AML-193 (cell line): Measurements from ENCODE around the gene CMA1.
"Not testable (repeated sequence)": the region's sequence is repeated elsewhere in the genome, so short reads cannot be mapped to it uniquely, and the experiment has no call there.

Experiments
- DNase-seq, 2 experiments: peaks; one replicate each; lab custom pipeline; 2025; lab: John Stamatoyannopoulos, UW

Gene CMA1

GRCh38 chr14:24508155-24508840, at the start of gene CMA1:
Gene CMA1 (minus strand): TSS chr14:24508265. CDS start chr14:24508235, 30 bp downstream.
- no peak for DNase-seq

GRCh38 chr14:24556756-24557155, 48.7 kb upstream of the CMA1 start:
- no peak for DNase-seq

DNA sequence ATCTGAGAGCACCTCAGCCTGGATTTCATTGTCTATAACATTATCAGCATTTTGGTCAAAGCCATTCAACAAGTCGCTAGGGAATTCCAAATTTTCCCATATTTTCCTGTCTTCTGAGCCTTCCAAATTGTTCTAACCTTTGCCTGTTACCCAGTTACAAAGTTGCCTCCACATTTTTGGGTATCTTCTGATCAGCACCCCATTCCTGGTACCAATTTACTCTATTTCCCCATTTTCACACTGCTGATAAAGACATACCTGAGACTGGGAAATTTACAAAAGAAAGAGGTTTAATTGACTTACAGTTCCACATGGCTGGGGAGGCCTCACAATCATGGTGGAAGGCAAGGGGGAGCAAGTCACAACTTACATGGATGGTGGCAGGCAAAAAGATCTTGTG, 41.0 kb upstream of the CMA1 start:
- not testable (repeated sequence) for DNase-seq

GRCh38 chr14:24542346-24542936, 34.4 kb upstream of the CMA1 start:
- no peak for DNase-seq

DNA sequence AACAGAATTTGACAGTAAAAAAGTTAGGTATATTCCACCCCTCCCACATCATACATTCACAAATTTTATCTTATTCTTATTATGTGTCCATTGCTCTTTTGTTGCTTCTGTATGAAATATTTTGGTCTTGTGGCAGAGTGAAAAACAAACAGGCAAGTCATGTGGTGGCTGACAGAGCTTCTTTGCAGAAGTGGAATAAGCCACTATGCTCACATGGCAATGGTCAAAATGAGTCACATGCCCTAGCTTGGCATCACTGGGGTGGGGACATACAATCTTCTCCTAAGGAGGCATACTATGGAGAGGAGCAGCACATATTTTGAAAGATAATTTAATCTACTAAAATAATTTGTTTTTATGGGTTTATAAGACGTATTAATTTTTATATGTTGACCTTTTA, 27.7 kb upstream of the CMA1 start:
- no peak for DNase-seq

DNA sequence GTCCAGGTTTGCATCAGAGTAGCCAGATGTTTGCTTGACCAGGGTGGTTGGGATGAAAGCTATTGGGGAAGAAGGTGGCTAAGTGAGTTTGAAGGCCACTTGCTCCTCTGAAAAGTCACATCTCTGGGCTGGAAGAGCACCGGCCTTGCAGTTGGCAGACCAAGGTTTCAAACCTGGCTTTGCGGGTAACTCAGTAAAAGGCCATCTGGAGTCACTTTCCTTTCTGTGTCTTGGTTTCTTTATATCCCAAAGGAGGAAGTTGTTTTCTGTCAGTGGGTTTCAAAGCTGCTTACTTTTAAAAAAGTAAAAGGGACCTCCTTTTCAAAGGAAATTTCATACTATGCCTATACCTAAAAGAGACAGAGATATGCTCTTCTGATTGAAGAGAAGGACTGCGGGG, 26.2 kb upstream of the CMA1 start:
- no peak for DNase-seq

GRCh38 chr14:24525877-24526620, 18.0 kb upstream of the CMA1 start:
- not testable (repeated sequence) for DNase-seq

- no peak for DNase-seq
These were observed 10.8 kb upstream of the CMA1 start for GRCh38 chr14:24518851-24519250.

DNA sequence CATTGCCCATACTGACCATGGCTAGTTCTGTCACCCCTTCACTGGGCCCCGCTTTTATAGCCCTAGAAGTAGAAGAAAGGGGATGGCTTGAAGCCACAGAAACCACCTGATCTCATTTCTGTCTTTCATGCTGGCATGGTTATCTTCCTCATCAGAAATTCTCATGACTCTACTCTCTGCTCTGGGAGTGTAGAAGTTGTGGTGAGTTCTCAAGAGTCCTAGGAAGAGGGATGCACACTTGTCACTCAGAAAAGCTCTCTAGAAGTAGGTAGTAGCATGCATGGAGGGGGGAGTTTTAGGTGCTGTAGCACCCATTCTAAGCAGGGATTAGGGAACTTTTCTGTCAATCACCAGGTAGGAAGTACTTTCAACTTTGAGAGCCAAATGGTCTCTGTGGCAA, 6.1 kb upstream of the CMA1 start:
- DNase-seq = no peak

- no peak for DNase-seq
These were observed 4.9 kb upstream of the CMA1 start for GRCh38 chr14:24513009-24513408.

DNA sequence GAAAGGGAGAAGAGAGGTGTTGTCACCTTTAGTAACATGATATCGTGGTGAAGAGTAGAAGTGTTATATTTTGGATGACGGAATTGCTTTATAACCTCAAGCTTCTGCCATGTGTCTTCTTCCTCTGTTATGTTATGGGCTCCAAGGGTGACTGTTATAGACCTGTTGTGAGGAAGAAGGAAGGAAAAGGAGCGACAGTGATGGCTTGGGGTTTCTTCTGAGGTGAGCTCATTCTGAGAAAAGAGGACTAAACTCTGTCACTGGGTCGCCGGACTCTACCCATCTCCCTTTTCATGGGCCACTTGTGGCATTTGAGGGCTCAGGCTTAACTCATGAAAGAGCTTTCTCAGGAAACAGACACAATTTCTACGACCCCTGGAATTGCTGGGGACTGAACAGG, 1.6 kb downstream of the CMA1 start:
- DNase-seq = no peak

- no peak for DNase-seq
These were observed 3.6 kb downstream of the CMA1 start for GRCh38 chr14:24504425-24504950.

GRCh38 chr14:24491586-24492408, 16.3 kb downstream of the CMA1 start:
- not testable (repeated sequence) for DNase-seq

DNA sequence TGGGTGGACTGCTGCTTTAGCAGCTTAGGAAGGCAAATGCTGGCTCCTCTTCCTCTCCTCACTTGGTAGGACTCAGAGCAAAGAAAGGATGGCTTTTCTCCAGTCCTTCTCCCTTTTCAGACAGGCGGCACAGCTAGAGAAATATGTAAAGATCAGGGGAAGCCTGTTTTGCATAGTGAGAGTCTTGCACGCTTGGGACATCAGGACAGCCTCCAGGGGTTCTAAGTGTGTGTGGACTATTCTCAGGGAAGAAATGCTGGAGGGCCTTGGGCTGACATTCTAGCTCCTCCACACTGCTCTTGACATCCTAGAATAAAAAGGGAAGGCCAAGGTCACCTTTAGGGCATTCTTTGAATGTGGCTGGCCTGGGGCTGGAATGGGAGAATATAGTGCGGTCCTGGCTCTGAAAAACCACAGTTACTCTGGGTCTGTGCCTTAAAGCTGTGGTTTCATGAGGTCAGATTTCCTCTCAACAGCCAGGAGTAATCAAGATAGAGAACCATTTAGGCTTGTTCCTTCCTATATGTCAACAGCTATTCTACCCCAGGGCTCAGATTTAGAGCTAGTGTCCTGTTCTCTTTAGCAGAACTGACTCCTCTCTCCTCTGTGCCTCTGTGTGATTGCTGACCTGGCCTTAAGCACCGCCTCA, 24.3 kb downstream of the CMA1 start:
- DNase-seq = peak; percentile 74 to 81

DNA sequence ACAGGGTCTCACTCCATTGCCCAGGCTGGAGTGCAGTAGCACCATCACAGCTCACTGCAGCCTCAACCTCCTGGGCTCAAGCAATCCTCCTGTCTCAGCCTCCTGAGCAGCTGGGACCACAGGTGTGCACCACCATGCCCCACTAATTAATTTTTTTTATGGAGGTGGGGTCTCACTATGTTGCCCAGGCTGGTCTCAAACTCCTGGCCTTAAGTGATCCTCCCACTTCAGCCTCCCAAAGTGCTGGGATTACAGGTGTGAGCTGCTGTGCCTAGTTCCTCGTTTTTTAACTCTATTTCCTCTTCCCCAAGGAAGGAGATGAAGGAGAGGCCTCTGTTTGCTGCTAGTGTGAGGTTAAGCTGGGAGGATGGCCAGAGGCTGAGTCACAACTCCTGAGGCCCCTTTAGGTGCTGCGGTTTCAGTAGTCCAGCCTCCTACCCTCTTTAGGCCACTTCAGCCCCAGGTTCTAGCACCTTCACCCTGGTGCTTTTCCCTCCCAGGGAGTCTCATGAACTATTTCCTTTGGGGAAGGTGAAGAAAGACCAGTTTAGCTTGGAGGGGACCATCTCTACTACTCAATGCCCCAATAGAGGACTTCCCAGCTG, 25.3 kb downstream of the CMA1 start:
- DNase-seq = peak in 1 of 2 experiments; percentile 17

GRCh38 chr14:24481622-24482324, 26.3 kb downstream of the CMA1 start:
- DNase-seq = peak; percentile 18 to 30

GRCh38 chr14:24479999-24480398, 28.1 kb downstream of the CMA1 start:
- not testable (repeated sequence) for DNase-seq

DNA sequence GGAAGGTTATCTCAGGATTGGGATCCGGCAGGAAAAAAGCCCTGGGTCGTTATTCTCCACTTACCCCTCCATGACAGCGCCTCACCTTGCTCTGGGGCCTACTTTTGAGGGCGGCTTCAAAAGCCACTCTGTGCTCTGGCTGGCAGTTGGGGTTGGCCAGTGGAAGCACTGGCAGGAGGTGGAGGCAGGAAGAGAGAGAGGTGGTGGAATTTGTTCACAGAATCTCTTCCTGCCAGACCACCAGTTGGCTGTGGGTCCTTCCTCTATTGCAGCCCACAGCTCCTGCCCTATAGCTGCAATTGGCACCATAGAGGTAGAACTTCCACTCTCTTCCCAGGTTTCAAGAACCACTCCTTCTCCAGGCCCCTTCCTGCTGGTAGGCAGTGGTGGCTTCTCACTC, 32.8 kb downstream of the CMA1 start:
- DNase-seq = no peak

DNA sequence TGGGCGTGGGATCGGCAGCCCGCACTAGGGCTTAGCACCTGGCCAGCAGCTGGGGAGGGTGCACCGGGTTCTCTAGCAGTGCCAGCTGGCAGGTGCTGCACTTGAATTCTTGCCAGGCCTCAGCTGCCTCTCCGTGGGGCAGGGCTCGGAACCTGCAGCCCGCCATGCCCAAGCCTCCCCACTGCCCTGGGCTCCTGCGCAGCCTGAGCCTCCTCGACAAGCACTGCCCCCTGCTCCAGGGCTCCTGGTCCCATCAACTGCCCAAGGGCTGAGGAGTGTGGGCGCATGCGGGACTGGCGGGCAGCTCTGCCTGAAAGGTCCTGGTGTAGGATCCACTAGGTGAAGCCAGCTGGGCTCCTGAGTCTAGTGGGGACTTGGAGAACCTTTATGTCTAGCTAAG, 34.9 kb downstream of the CMA1 start:
- DNase-seq = no peak

GRCh38 chr14:24470450-24470849, 37.6 kb downstream of the CMA1 start:
- DNase-seq = not testable (repeated sequence)
